IgD-negative memory B cell (primary cell): Measurements from ENCODE around the gene ANKRD36C. TPM values are rescaled to one million over a fixed set of nuclear protein-coding genes. Genes with fewer than 3 reads are reported as not detected.
"Not testable (repeated sequence)": the region's sequence is repeated elsewhere in the genome, so short reads cannot be mapped to it uniquely, and the experiment has no call there.

Source experiments
- H3K27ac Mint-ChIP-seq, 3 donors: one replicate each; pipeline ENCODE4 v1.8.0; 2020 to 2022; ENCODE audit warnings: mild to moderate bottlenecking in 3 of 3, mixed read lengths in 3 of 3, moderate library complexity in 1 of 3
- H3K27me3 Mint-ChIP-seq: one replicate; pipeline ENCODE4 v1.8.0; 2021; ENCODE audit warnings: mixed read lengths
- H3K36me3 Mint-ChIP-seq: one replicate; pipeline ENCODE4 v1.8.0; 2020; ENCODE audit warnings: mild to moderate bottlenecking, mixed read lengths
- H3K4me1 Mint-ChIP-seq, 3 donors: one replicate each; pipeline ENCODE4 v1.8.0; 2020 to 2022; ENCODE audit warnings: mixed read lengths in 3 of 3, mild to moderate bottlenecking in 1 of 3
- H3K4me3 Mint-ChIP-seq, 4 donors: one replicate each; pipeline ENCODE4 v1.8.0; 2020 to 2022; ENCODE audit warnings: mild to moderate bottlenecking in 4 of 4, mixed read lengths in 4 of 4, moderate library complexity in 3 of 4
- H3K9me3 Mint-ChIP-seq, 3 donors: one replicate each; pipeline ENCODE4 v1.8.0; 2020 to 2021; ENCODE audit warnings: mixed read lengths in 3 of 3, mild to moderate bottlenecking in 1 of 3
- polyA plus RNA-seq: library from polyadenylated mRNA; unstranded; fragments of 300-500 nt; fragmentation: Illumina TruSeq; gene quantifications from one replicate; pipeline ENCODE4 v1.2.3, GENCODE V29; 2021

The ANKRD36C gene
- polyA plus RNA-seq, 1 donor from 2014 or later, result 15.6 TPM

GRCh38 chr2:95788642-95789041 lies 203.0 kb downstream of the ANKRD36C start:
- not testable (repeated sequence) for H3K27me3 Mint-ChIP-seq, H3K4me1 Mint-ChIP-seq, H3K27ac Mint-ChIP-seq, H3K36me3 Mint-ChIP-seq, H3K9me3 Mint-ChIP-seq, H3K4me3 Mint-ChIP-seq

Other genes starting within 250 kb of the ANKRD36C start
- gene GPAT2, start 43.1 kb upstream of the ANKRD36C start, polyA plus RNA-seq, result 8.6 TPM
- gene ADRA2B, start 124.7 kb upstream of the ANKRD36C start, polyA plus RNA-seq, result not detected
- gene ASTL, start 146.7 kb upstream of the ANKRD36C start, polyA plus RNA-seq, result not detected
- gene DUSP2, start 153.6 kb upstream of the ANKRD36C start, polyA plus RNA-seq, result 55.6 TPM
- 193 TPM for gene STARD7, start 217.0 kb upstream of the ANKRD36C start, polyA plus RNA-seq